Activated naive CD4-positive, alpha-beta T cell (primary cell): ENCODE measurements around the gene CRB2.
"Not testable (repeated sequence)": the region's sequence is repeated elsewhere in the genome, so short reads cannot be mapped to it uniquely, and the experiment has no call there.

Experiments used
- DNase-seq, 4 experiments: peaks; one replicate each; lab custom pipeline; 2025; lab: John Stamatoyannopoulos, UW

The CRB2 gene

GRCh38 chr9:123380852-123381705 is 25.1 kb downstream of the CRB2 start:
- DNase-seq, result no peak

GRCh38 chr9:123382653-123383511 is 26.9 kb downstream of the CRB2 start:
- DNase-seq, result no peak

- DNase-seq, result no peak
These were observed 27.6 kb downstream of the CRB2 start for GRCh38 chr9:123383512-123384170.

GRCh38 chr9:123387686-123388085 is 31.7 kb downstream of the CRB2 start:
- DNase-seq, result no peak

- DNase-seq, result no peak
These were observed 33.1 kb downstream of the CRB2 start for GRCh38 chr9:123389070-123389469.

GRCh38 chr9:123389698-123390097 is 33.7 kb downstream of the CRB2 start:
- no peak for DNase-seq

GRCh38 chr9:123390337-123391135 is 34.5 kb downstream of the CRB2 start:
- DNase-seq, result no peak

GRCh38 chr9:123391233-123391632 is 35.2 kb downstream of the CRB2 start:
- DNase-seq, result no peak

GRCh38 chr9:123391946-123392345 is 35.9 kb downstream of the CRB2 start:
- no peak for DNase-seq

- DNase-seq, result no peak
These were observed 36.8 kb downstream of the CRB2 start for GRCh38 chr9:123392802-123393201.

GRCh38 chr9:123394291-123395235 is 38.6 kb downstream of the CRB2 start:
- DNase-seq, result no peak

GRCh38 chr9:123395276-123395688 is 39.3 kb downstream of the CRB2 start:
- DNase-seq, result no peak

- no peak for DNase-seq
These were observed 39.9 kb downstream of the CRB2 start for GRCh38 chr9:123395689-123396511.

GRCh38 chr9:123397975-123398374 is 42.0 kb downstream of the CRB2 start:
- no peak for DNase-seq

- DNase-seq, result not testable (repeated sequence)
These were observed 42.9 kb downstream of the CRB2 start for GRCh38 chr9:123398938-123399337.

GRCh38 chr9:123399803-123400378 is 43.9 kb downstream of the CRB2 start:
- DNase-seq, result no peak

- DNase-seq, result no peak
These were observed 45.0 kb downstream of the CRB2 start for GRCh38 chr9:123400926-123401503.

GRCh38 chr9:123401879-123402513 is 46.0 kb downstream of the CRB2 start:
- DNase-seq, result no peak
